Spleen (tissue), 7 donors: ENCODE measurements around the gene NSF.

Source experiments
- POLR2AphosphoS5 ChIP-seq, 3 donors: sonication (generic); formaldehyde crosslinking; IDR thresholded peaks; one replicate each; pipeline ENCODE4 v1.5.1; 2017; ENCODE audit warnings: antibody characterized with exemption in 3 of 3
- TF ChIP-seq, protein P1 (sequence below), 11 experiments: fragments of 200-600 bp in 7 of 11; fragments of 450-650 bp in 4 of 11; sonication (generic) in 4 of 11; IDR thresholded peaks in 8 of 11; conservative IDR thresholded peaks in 3 of 11; 1 replicate in 7 of 11; 2 replicates in 4 of 11; pipeline versions ENCODE4 v1.4.0 to v1.8.0; 2016 to 2021; ENCODE audit warnings: antibody characterized with exemption in 11 of 11, inconsistent platforms in 4 of 11, mild to moderate bottlenecking in 1 of 11
- donor health status: DM: no; HTN: no; CAD: no; lungs with moderate emphysema.
- donor health status: DM: no; HTN: no; CAD: no.
- donor health status: DM: no; HTN: no; CAD: no.

DNA sequence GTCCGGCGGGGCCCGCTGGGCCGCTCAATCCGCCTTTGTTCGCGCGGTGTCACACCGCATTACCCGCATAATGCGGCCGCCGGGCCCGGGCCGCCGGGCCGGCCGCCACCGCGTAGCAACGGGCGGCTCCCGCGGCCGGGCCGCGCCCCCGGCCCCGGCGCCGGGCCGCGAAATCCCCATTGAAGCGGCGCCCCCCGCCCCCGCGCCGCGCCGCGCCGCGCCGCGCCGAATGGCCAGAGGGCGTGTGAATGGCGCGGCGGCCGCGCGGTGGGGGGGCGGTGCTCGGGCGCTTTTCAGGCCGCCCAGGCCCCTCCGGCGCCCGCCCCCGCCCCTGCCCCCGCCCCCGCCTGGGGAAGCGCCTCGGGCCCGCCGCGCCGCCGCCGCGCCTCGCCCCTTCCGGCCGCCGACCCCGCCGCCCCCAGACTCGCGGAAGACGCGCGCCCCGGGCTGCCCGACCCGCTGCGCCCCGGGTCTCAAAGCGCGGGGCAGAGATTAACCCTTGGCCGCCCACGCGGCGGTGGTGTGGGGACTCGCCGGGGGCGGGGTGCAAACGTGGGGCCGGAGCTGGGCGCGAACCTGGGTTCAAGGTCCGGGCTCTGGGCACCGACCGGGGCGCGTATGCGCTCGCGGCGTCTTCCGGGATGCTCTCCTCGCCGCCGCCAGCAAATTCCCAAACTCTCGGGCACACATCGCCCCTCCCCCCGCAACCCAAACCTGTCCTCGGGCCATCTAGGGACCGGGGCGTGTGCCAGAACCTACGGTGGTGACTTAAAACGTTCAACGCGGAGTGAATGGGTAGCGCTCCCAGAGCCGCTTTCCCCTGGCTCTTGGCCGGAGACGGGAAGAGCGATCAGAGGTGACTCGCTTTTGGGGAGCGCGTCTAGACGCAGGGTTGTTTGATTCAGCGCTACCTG is 181.3 kb downstream of the NSF start:
- TF ChIP-seq, protein P1, sequence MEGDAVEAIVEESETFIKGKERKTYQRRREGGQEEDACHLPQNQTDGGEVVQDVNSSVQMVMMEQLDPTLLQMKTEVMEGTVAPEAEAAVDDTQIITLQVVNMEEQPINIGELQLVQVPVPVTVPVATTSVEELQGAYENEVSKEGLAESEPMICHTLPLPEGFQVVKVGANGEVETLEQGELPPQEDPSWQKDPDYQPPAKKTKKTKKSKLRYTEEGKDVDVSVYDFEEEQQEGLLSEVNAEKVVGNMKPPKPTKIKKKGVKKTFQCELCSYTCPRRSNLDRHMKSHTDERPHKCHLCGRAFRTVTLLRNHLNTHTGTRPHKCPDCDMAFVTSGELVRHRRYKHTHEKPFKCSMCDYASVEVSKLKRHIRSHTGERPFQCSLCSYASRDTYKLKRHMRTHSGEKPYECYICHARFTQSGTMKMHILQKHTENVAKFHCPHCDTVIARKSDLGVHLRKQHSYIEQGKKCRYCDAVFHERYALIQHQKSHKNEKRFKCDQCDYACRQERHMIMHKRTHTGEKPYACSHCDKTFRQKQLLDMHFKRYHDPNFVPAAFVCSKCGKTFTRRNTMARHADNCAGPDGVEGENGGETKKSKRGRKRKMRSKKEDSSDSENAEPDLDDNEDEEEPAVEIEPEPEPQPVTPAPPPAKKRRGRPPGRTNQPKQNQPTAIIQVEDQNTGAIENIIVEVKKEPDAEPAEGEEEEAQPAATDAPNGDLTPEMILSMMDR (IDR thresholded peaks at IDR 0.05 in 8 of 11, conservative IDR thresholded peaks at IDR 0.05 in 3 of 11) = no peak
- no peak for TF ChIP-seq POLR2AphosphoS5 (IDR thresholded peaks at IDR 0.05)
